Measurements from ENCODE around the gene TULP1.

Gene TULP1

GRCh38 chr6:35492258-35492973 lies 20.3 kb downstream of the TULP1 start:
- H3K4me1 ChIP-seq (ENCODE audit: insufficient read depth, insufficient read length), result peaks cover 36% of the 10 kb centered on the region

GRCh38 chr6:35491558-35492257 lies 21.0 kb downstream of the TULP1 start:
- Histone ChIP-seq H3K4me1 (ENCODE audit: insufficient read depth, insufficient read length) (peaks cover 38% of the 10 kb centered on the region), H3K9me3 (ENCODE audit: insufficient read depth, low read length) (no peaks in the 10 kb centered on the region), H3K9ac (ENCODE audit: insufficient read length, low read depth) (peak overlapping the region; percentile 79), H3K36me3 (ENCODE audit: insufficient read depth, insufficient read length, low read length) (peaks cover 12% of the 10 kb centered on the region), H3K27me3 (ENCODE audit: insufficient read depth, insufficient read length) (no peaks in the 10 kb centered on the region), H3K4me3 (ENCODE audit: insufficient read length, low read depth) (no peak overlapping the region)
- TF ChIP-seq YY1 (IDR thresholded peaks at IDR 0.05; ENCODE audit: insufficient read depth, insufficient read length) (no peak), SUZ12 (IDR thresholded peaks at IDR 0.05; ENCODE audit: extremely low read depth, insufficient read depth, insufficient read length) (no peak), ZNF274 (IDR thresholded peaks at IDR 0.05; ENCODE audit: low read depth, low read length) (no peak)
- no peak for DNase-seq (ENCODE audit: low read depth, low spot score)

More at GRCh38 chr6:35492258-35492973, 20.3 kb downstream of the TULP1 start:
- H3K27me3 ChIP-seq (ENCODE audit: insufficient read depth, insufficient read length), result no peaks in the 10 kb centered on the region
- H3K36me3 ChIP-seq (ENCODE audit: insufficient read depth, insufficient read length, low read length), result peaks cover 12% of the 10 kb centered on the region
- H3K9ac ChIP-seq (ENCODE audit: insufficient read length, low read depth), result no peak overlapping the region
- H3K9me3 ChIP-seq (ENCODE audit: insufficient read depth, low read length), result no peaks in the 10 kb centered on the region
- no peak overlapping the region for H3K4me3 ChIP-seq (ENCODE audit: insufficient read length, low read depth)
- DNase-seq (ENCODE audit: low read depth, low spot score), result no peak
- TF ChIP-seq YY1 (IDR thresholded peaks at IDR 0.05; ENCODE audit: insufficient read depth, insufficient read length) (no peak), SUZ12 (IDR thresholded peaks at IDR 0.05; ENCODE audit: extremely low read depth, insufficient read depth, insufficient read length) (no peak), ZNF274 (IDR thresholded peaks at IDR 0.05; ENCODE audit: low read depth, low read length) (no peak)

DNA sequence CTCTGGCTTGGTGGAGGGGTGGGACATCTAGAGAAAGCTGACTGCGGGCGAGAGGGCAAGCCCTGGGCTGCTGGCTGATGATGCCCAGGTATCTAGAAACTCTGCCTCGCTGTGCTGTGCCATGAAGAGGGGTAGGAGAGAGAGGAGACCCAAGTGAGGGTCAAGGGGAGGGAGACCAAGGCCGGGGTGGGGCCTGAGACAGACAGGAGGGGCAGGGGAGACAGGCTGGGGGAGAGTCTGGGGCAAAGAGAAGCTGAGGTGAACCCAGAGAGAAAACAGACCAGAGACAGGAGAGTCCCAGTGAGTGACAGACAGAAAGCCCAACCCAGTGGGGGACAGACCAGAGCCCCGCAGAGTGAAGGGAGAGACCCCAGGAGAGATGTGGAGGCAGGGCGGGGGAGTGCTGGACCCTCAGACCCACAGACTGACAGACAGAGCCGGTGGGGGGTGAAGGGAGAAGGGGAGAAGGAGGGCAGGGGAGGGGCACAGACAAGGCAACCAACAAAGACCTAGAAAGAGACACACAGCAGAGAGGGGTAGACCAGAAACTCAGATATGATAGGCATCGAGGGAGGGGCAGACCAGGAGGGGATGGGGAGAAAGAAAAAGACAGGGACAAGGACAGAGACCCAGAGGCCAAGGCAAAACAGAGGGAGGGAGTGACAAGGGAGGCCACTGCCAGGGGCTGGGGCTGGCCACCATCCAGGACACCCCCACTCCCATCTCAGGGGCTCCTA lies 21.7 kb downstream of the TULP1 start:
- peak overlapping the region; percentile 79 for H3K9ac ChIP-seq (ENCODE audit: insufficient read length, low read depth)
- H3K27me3 ChIP-seq (ENCODE audit: insufficient read depth, insufficient read length), result no peaks in the 10 kb centered on the region
- no peak overlapping the region for H3K4me3 ChIP-seq (ENCODE audit: insufficient read length, low read depth)
- H3K36me3 ChIP-seq (ENCODE audit: insufficient read depth, insufficient read length, low read length), result peaks cover 17% of the 10 kb centered on the region
- TF ChIP-seq YY1 (IDR thresholded peaks at IDR 0.05; ENCODE audit: insufficient read depth, insufficient read length) (no peak), SUZ12 (IDR thresholded peaks at IDR 0.05; ENCODE audit: extremely low read depth, insufficient read depth, insufficient read length) (no peak), ZNF274 (IDR thresholded peaks at IDR 0.05; ENCODE audit: low read depth, low read length) (no peak)
- H3K4me1 ChIP-seq (ENCODE audit: insufficient read depth, insufficient read length), result peaks cover 43% of the 10 kb centered on the region
- no peaks in the 10 kb centered on the region for H3K9me3 ChIP-seq (ENCODE audit: insufficient read depth, low read length)
- no peak for DNase-seq (ENCODE audit: low read depth, low spot score)

DNA sequence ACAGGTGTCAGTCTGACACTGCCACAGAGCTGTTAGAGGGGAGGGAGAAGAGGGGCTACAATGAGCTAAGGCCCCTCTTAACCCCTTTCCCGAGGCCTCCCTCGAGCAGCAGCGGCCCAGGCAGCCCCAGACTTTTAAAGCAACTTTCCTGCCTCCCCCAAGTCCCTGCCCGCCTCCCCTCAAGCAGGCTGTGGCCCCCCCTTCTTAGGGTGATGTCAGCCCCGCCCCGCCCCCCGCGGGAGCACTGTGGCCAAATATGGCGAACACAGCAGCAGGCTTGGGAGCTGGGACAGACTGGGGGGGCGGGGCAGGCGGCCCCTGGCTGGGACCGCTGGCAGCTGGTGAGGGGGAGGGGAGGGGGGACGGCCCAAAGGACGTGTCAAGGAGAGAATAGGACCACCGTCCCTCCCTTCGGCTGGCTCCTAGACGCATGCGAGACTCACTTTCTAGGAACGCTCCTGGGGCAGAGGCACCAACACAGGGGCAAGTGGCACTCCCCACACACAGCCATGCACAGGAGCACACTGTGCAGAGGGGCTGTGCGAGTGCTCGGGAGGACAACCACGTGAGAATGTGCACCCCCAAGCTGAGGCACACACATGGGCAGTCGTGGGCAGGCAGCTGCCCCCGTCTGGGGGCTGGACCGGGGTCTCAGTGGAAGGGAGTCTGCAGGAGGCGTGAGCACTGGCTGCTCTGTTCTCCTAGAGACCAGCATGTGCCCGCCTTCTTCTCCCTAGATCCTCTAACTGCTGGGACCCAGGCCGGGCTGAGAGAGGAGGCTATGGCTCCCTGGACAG lies 22.5 kb downstream of the TULP1 start:
- Histone ChIP-seq H3K4me1 (ENCODE audit: insufficient read depth, insufficient read length) (peaks cover 51% of the 10 kb centered on the region), H3K9me3 (ENCODE audit: insufficient read depth, low read length) (no peaks in the 10 kb centered on the region), H3K27me3 (ENCODE audit: insufficient read depth, insufficient read length) (no peaks in the 10 kb centered on the region), H3K36me3 (ENCODE audit: insufficient read depth, insufficient read length, low read length) (peaks cover 18% of the 10 kb centered on the region), H3K4me3 (ENCODE audit: insufficient read length, low read depth) (peak overlapping the region; percentile 46), H3K9ac (ENCODE audit: insufficient read length, low read depth) (peak overlapping the region; percentile 79)
- TF ChIP-seq ZNF274 (IDR thresholded peaks at IDR 0.05; ENCODE audit: low read depth, low read length) (no peak), YY1 (IDR thresholded peaks at IDR 0.05; ENCODE audit: insufficient read depth, insufficient read length) (no peak), SUZ12 (IDR thresholded peaks at IDR 0.05; ENCODE audit: extremely low read depth, insufficient read depth, insufficient read length) (no peak)
- DNase-seq (ENCODE audit: low read depth, low spot score), result peak; percentile 58

GRCh38 chr6:35489066-35489465 lies 23.6 kb downstream of the TULP1 start:
- Histone ChIP-seq H3K9me3 (ENCODE audit: insufficient read depth, low read length) (no peaks in the 10 kb centered on the region), H3K27me3 (ENCODE audit: insufficient read depth, insufficient read length) (no peaks in the 10 kb centered on the region), H3K36me3 (ENCODE audit: insufficient read depth, insufficient read length, low read length) (peaks cover 27% of the 10 kb centered on the region), H3K4me1 (ENCODE audit: insufficient read depth, insufficient read length) (peaks cover 50% of the 10 kb centered on the region), H3K9ac (ENCODE audit: insufficient read length, low read depth) (no peak overlapping the region), H3K4me3 (ENCODE audit: insufficient read length, low read depth) (no peak overlapping the region)
- TF ChIP-seq ZNF274 (IDR thresholded peaks at IDR 0.05; ENCODE audit: low read depth, low read length) (no peak), YY1 (IDR thresholded peaks at IDR 0.05; ENCODE audit: insufficient read depth, insufficient read length) (no peak), SUZ12 (IDR thresholded peaks at IDR 0.05; ENCODE audit: extremely low read depth, insufficient read depth, insufficient read length) (no peak)
- DNase-seq (ENCODE audit: low read depth, low spot score), result no peak

GRCh38 chr6:35488517-35488862 lies 24.2 kb downstream of the TULP1 start:
- Histone ChIP-seq H3K4me3 (ENCODE audit: insufficient read length, low read depth) (no peak overlapping the region), H3K9me3 (ENCODE audit: insufficient read depth, low read length) (no peaks in the 10 kb centered on the region), H3K9ac (ENCODE audit: insufficient read length, low read depth) (no peak overlapping the region), H3K36me3 (ENCODE audit: insufficient read depth, insufficient read length, low read length) (peaks cover 30% of the 10 kb centered on the region), H3K27me3 (ENCODE audit: insufficient read depth, insufficient read length) (no peaks in the 10 kb centered on the region), H3K4me1 (ENCODE audit: insufficient read depth, insufficient read length) (peaks cover 47% of the 10 kb centered on the region)
- DNase-seq (ENCODE audit: low read depth, low spot score), result no peak
- no peak for TF ChIP-seq ZNF274 (IDR thresholded peaks at IDR 0.05; ENCODE audit: low read depth, low read length)
- TF ChIP-seq SUZ12 (IDR thresholded peaks at IDR 0.05; ENCODE audit: extremely low read depth, insufficient read depth, insufficient read length), result no peak
- no peak for TF ChIP-seq YY1 (IDR thresholded peaks at IDR 0.05; ENCODE audit: insufficient read depth, insufficient read length)
